ENCODE data around the gene ATP5ME. TPM values are rescaled to one million over a fixed set of nuclear protein-coding genes. Genes with fewer than 3 reads are reported as not detected.
"Not testable (repeated sequence)": the region's sequence is repeated elsewhere in the genome, so short reads cannot be mapped to it uniquely, and the experiment has no call there.

The ATP5ME gene
- total and polyA plus RNA-seq, 2 donors, result 492 to 602 TPM

GRCh38 chr4:649293-649625 lies 24.8 kb downstream of the ATP5ME start:
- no peak for DNase-seq (ENCODE audit: low read depth in 6 of 9, low spot score in 9 of 9)

GRCh38 chr4:648579-649292 lies 25.3 kb downstream of the ATP5ME start:
- Histone ChIP-seq H3K4me3 (ENCODE audit: low read length in 2 of 2) (no peak overlapping the region), H3K27ac (ENCODE audit: low read depth in 1 of 2, low read length in 1 of 2) (no peak overlapping the region), H3K4me1 (ENCODE audit: control insufficient read depth in 2 of 2, insufficient read depth in 2 of 2, low read length in 2 of 2) (no peaks in the 10 kb centered on the region), H3K36me3 (ENCODE audit: control insufficient read depth in 2 of 2, insufficient read depth in 2 of 2, low read length in 1 of 2) (no peaks in the 10 kb centered on the region), H3K27me3 (ENCODE audit: control insufficient read depth in 2 of 2, insufficient read depth in 1 of 2, low read length in 1 of 2) (peaks cover 0 to 52% of the 10 kb centered on the region in 2 donors), H3K9me3 (ENCODE audit: control insufficient read depth in 2 of 2, insufficient read depth in 1 of 2, low read length in 1 of 2) (no peaks in the 10 kb centered on the region)
- DNase-seq (ENCODE audit: low read depth in 6 of 9, low spot score in 9 of 9), result no peak
- WGBS, result 85% methylated on average over 28 of the region's 28 CpGs

More at GRCh38 chr4:649293-649625, 24.8 kb downstream of the ATP5ME start:
- no peak overlapping the region for H3K4me3 ChIP-seq (ENCODE audit: low read length in 2 of 2)
- no peaks in the 10 kb centered on the region for H3K4me1 ChIP-seq (ENCODE audit: control insufficient read depth in 2 of 2, insufficient read depth in 2 of 2, low read length in 2 of 2)
- 97% methylated on average over 7 of the region's 7 CpGs for WGBS
- peaks cover 0 to 52% of the 10 kb centered on the region in 2 donors for H3K27me3 ChIP-seq (ENCODE audit: control insufficient read depth in 2 of 2, insufficient read depth in 1 of 2, low read length in 1 of 2)
- no peaks in the 10 kb centered on the region for H3K9me3 ChIP-seq (ENCODE audit: control insufficient read depth in 2 of 2, insufficient read depth in 1 of 2, low read length in 1 of 2)
- no peaks in the 10 kb centered on the region for H3K36me3 ChIP-seq (ENCODE audit: control insufficient read depth in 2 of 2, insufficient read depth in 2 of 2, low read length in 1 of 2)
- H3K27ac ChIP-seq (ENCODE audit: low read depth in 1 of 2, low read length in 1 of 2), result no peak overlapping the region

DNA sequence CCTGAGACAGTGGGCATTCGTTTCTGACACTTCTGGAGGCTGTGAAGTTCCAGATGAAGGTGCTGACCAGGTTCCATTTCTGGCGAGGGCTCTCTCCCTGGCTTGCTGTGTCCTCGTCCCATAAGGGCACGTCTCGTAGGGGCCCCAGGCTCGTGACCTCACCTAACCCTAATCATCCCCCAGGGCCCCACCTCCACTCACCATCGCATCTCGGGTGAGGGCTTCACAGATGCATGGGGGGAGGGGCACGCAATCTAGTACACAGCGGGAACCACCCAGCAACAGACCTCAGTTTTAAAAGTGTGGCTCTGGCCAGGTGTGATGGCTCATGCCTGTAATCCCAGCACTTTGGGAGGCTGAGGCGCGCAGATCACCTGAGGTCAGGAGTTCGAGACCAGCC lies 26.6 kb downstream of the ATP5ME start:
- Histone ChIP-seq H3K27ac (ENCODE audit: low read depth in 1 of 2, low read length in 1 of 2) (no peak overlapping the region), H3K9me3 (ENCODE audit: control insufficient read depth in 2 of 2, insufficient read depth in 1 of 2, low read length in 1 of 2) (no peaks in the 10 kb centered on the region), H3K27me3 (ENCODE audit: control insufficient read depth in 2 of 2, insufficient read depth in 1 of 2, low read length in 1 of 2) (peaks cover 0 to 45% of the 10 kb centered on the region in 2 donors), H3K36me3 (ENCODE audit: control insufficient read depth in 2 of 2, insufficient read depth in 2 of 2, low read length in 1 of 2) (no peaks in the 10 kb centered on the region), H3K4me3 (ENCODE audit: low read length in 2 of 2) (no peak overlapping the region), H3K4me1 (ENCODE audit: control insufficient read depth in 2 of 2, insufficient read depth in 2 of 2, low read length in 2 of 2) (no peaks in the 10 kb centered on the region)
- DNase-seq (ENCODE audit: low read depth in 6 of 9, low spot score in 9 of 9), result no peak
- 75% methylated on average over 13 of the region's 13 CpGs for WGBS

DNA sequence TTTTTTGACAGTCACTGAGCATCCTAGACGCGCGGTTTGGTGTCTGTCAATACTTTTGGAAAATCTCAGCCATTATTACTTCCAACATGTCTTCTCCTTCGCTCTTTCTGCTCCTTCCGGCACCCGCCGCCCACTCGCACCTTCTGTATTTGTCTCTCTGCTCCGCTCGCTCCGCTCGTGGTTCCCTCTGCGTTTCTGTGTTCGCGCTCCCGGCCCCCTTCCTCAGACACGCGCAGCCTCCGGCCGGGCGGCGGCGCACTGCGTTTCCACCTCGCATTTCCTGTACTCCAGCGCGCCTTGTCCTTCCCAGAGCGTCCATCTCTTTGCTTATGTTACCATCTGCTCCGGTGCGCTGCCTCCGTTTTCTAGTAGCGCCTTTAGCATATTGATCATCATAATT lies 27.6 kb downstream of the ATP5ME start:
- peak in 1 of 9 donors; percentile 22 for DNase-seq (ENCODE audit: low read depth in 6 of 9, low spot score in 9 of 9)
- Histone ChIP-seq H3K9me3 (ENCODE audit: control insufficient read depth in 2 of 2, insufficient read depth in 1 of 2, low read length in 1 of 2) (no peaks in the 10 kb centered on the region), H3K4me1 (ENCODE audit: control insufficient read depth in 2 of 2, insufficient read depth in 2 of 2, low read length in 2 of 2) (no peaks in the 10 kb centered on the region), H3K27me3 (ENCODE audit: control insufficient read depth in 2 of 2, insufficient read depth in 1 of 2, low read length in 1 of 2) (peaks cover 0 to 37% of the 10 kb centered on the region in 2 donors), H3K27ac (ENCODE audit: low read depth in 1 of 2, low read length in 1 of 2) (no peak overlapping the region), H3K36me3 (ENCODE audit: control insufficient read depth in 2 of 2, insufficient read depth in 2 of 2, low read length in 1 of 2) (no peaks in the 10 kb centered on the region), H3K4me3 (ENCODE audit: low read length in 2 of 2) (no peak overlapping the region)
- WGBS, result 81% methylated on average over 32 of the region's 32 CpGs

DNA sequence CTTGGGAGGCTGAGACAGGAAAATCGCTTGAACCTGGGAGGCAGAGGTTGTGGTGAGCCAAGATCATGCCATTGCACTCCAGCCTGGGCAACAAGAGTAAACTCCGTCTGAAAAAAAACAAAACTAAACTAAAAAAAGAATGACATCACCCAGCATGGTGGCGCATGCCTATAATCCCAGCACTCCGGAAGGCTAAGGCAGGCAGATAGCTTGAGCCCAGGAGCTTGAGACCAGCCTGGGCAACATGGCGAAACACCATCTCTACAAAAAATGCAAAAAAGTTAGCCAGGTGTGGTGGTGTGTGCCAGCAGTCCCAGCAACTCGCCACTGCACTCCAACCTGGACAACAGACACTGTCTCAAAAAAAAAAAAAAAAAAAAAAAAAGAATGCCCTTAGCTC lies 31.7 kb downstream of the ATP5ME start:
- not testable (repeated sequence) for DNase-seq (ENCODE audit: low read depth in 6 of 9, low spot score in 9 of 9); H3K36me3 ChIP-seq (ENCODE audit: control insufficient read depth in 2 of 2, insufficient read depth in 2 of 2, low read length in 1 of 2); H3K27ac ChIP-seq (ENCODE audit: low read depth in 1 of 2, low read length in 1 of 2); H3K4me1 ChIP-seq (ENCODE audit: control insufficient read depth in 2 of 2, insufficient read depth in 2 of 2, low read length in 2 of 2); H3K4me3 ChIP-seq (ENCODE audit: low read length in 2 of 2); H3K9me3 ChIP-seq (ENCODE audit: control insufficient read depth in 2 of 2, insufficient read depth in 1 of 2, low read length in 1 of 2)
- H3K27me3 ChIP-seq (ENCODE audit: control insufficient read depth in 2 of 2, insufficient read depth in 1 of 2, low read length in 1 of 2), result peaks cover 0 to 11% of the 10 kb centered on the region in 2 donors
- 95% methylated on average over 6 of the region's 6 CpGs for WGBS

GRCh38 chr4:637536-638280 lies 36.4 kb downstream of the ATP5ME start:
- no peak for DNase-seq (ENCODE audit: low read depth in 6 of 9, low spot score in 9 of 9)

GRCh38 chr4:636628-637159 lies 37.4 kb downstream of the ATP5ME start:
- 91% methylated on average over 13 of the region's 13 CpGs for WGBS
- peaks cover 1 to 17% of the 10 kb centered on the region in 2 donors for H3K9me3 ChIP-seq (ENCODE audit: control insufficient read depth in 2 of 2, insufficient read depth in 1 of 2, low read length in 1 of 2)
- DNase-seq (ENCODE audit: low read depth in 6 of 9, low spot score in 9 of 9), result no peak

More at GRCh38 chr4:637536-638280, 36.4 kb downstream of the ATP5ME start:
- peaks cover 0 to 2% of the 10 kb centered on the region in 2 donors for H3K27me3 ChIP-seq (ENCODE audit: control insufficient read depth in 2 of 2, insufficient read depth in 1 of 2, low read length in 1 of 2)
- peaks cover 1 to 10% of the 10 kb centered on the region in 2 donors for H3K9me3 ChIP-seq (ENCODE audit: control insufficient read depth in 2 of 2, insufficient read depth in 1 of 2, low read length in 1 of 2)
- H3K4me1 ChIP-seq (ENCODE audit: control insufficient read depth in 2 of 2, insufficient read depth in 2 of 2, low read length in 2 of 2), result no peaks in the 10 kb centered on the region
- no peaks in the 10 kb centered on the region for H3K36me3 ChIP-seq (ENCODE audit: control insufficient read depth in 2 of 2, insufficient read depth in 2 of 2, low read length in 1 of 2)
- no peak overlapping the region for H3K27ac ChIP-seq (ENCODE audit: low read depth in 1 of 2, low read length in 1 of 2)
- WGBS, result 88% methylated on average over 32 of the region's 32 CpGs
- no peak overlapping the region for H3K4me3 ChIP-seq (ENCODE audit: low read length in 2 of 2)

GRCh38 chr4:635851-636627 lies 38.0 kb downstream of the ATP5ME start:
- H3K36me3 ChIP-seq (ENCODE audit: control insufficient read depth in 2 of 2, insufficient read depth in 2 of 2, low read length in 1 of 2), result no peaks in the 10 kb centered on the region
- no peak overlapping the region for H3K4me3 ChIP-seq (ENCODE audit: low read length in 2 of 2)
- 95% methylated on average over 22 of the region's 22 CpGs for WGBS
- peaks cover 1 to 17% of the 10 kb centered on the region in 2 donors for H3K9me3 ChIP-seq (ENCODE audit: control insufficient read depth in 2 of 2, insufficient read depth in 1 of 2, low read length in 1 of 2)
- DNase-seq (ENCODE audit: low read depth in 6 of 9, low spot score in 9 of 9), result no peak
- no peaks in the 10 kb centered on the region for H3K4me1 ChIP-seq (ENCODE audit: control insufficient read depth in 2 of 2, insufficient read depth in 2 of 2, low read length in 2 of 2)
- peaks cover 0 to 2% of the 10 kb centered on the region in 2 donors for H3K27me3 ChIP-seq (ENCODE audit: control insufficient read depth in 2 of 2, insufficient read depth in 1 of 2, low read length in 1 of 2)
- no peak overlapping the region for H3K27ac ChIP-seq (ENCODE audit: low read depth in 1 of 2, low read length in 1 of 2)

More at GRCh38 chr4:636628-637159, 37.4 kb downstream of the ATP5ME start:
- Histone ChIP-seq H3K27ac (ENCODE audit: low read depth in 1 of 2, low read length in 1 of 2) (no peak overlapping the region), H3K4me1 (ENCODE audit: control insufficient read depth in 2 of 2, insufficient read depth in 2 of 2, low read length in 2 of 2) (no peaks in the 10 kb centered on the region), H3K36me3 (ENCODE audit: control insufficient read depth in 2 of 2, insufficient read depth in 2 of 2, low read length in 1 of 2) (no peaks in the 10 kb centered on the region), H3K4me3 (ENCODE audit: low read length in 2 of 2) (no peak overlapping the region), H3K27me3 (ENCODE audit: control insufficient read depth in 2 of 2, insufficient read depth in 1 of 2, low read length in 1 of 2) (peaks cover 0 to 2% of the 10 kb centered on the region in 2 donors)

All from thymus (tissue), 11 donors.